Stimulated activated naive CD8-positive, alpha-beta T cell treated with anti-CD3 and anti-CD28 coated beads, Interleukin-15, amount 100 ng/mL, for 72 hours (primary cell): ENCODE data around the gene SULF2.

ENCODE experiments used
- ATAC-seq: fragments of 150-1000 bp; cut with Tn5 transposase; 2 replicates; pipeline ENCODE4 v1.10.0; 2021; ENCODE audit warnings: mild to moderate bottlenecking, moderate library complexity
- DNase-seq, 2 donors: peaks; one replicate each; pipeline ENCODE4 v3.0.0; 2021 to 2022
- H3K27ac Mint-ChIP-seq, 2 donors: one replicate each; pipeline ENCODE4 v1.8.0; 2022; ENCODE audit warnings: mild to moderate bottlenecking in 2 of 2, mixed read lengths in 2 of 2, moderate library complexity in 2 of 2
- H3K27me3 Mint-ChIP-seq: one replicate; pipeline ENCODE4 v1.8.0; 2022; ENCODE audit warnings: mixed read lengths
- H3K4me1 Mint-ChIP-seq: one replicate; pipeline ENCODE4 v1.8.0; 2022; ENCODE audit warnings: mild to moderate bottlenecking, mixed read lengths
- H3K4me3 Mint-ChIP-seq, 2 donors: one replicate each; pipeline ENCODE4 v1.8.0; 2022; ENCODE audit warnings: mild to moderate bottlenecking in 2 of 2, mixed read lengths in 2 of 2, moderate library complexity in 1 of 2
- H3K9me3 Mint-ChIP-seq, 2 donors: one replicate each; pipeline ENCODE4 v1.8.0; 2022; ENCODE audit warnings: mixed read lengths in 2 of 2

SULF2 gene

DNA sequence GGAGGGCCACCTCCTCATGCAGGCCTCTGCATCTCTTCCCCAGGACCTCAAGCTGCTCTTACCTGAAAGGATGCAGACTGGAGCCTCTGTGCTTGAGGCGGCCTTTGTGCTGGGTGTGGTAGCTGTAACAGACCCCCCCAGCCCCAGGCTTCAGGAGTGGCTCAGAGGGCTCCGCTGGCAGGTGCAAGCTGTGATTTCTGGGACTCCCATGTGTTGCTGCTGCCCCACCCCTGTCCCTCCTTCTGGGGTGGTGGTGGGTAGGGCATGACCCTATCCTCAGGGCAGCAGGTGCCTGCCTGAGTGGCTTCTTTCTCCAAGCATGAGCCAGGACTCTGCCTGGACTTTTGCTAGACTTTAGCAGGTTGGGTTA lies 121.2 kb downstream of the SULF2 start:
- Mint-ChIP-seq H3K9me3 (no peaks in the 10 kb centered on the region), H3K4me1 (peaks cover 15% of the 10 kb centered on the region), H3K27ac (no peak overlapping the region), H3K4me3 (peak overlapping the region in 1 of 2 donors; percentile 8), H3K27me3 (no peaks in the 10 kb centered on the region)
- ATAC-seq = peak; percentile 29
- DNase-seq = no peak

DNA sequence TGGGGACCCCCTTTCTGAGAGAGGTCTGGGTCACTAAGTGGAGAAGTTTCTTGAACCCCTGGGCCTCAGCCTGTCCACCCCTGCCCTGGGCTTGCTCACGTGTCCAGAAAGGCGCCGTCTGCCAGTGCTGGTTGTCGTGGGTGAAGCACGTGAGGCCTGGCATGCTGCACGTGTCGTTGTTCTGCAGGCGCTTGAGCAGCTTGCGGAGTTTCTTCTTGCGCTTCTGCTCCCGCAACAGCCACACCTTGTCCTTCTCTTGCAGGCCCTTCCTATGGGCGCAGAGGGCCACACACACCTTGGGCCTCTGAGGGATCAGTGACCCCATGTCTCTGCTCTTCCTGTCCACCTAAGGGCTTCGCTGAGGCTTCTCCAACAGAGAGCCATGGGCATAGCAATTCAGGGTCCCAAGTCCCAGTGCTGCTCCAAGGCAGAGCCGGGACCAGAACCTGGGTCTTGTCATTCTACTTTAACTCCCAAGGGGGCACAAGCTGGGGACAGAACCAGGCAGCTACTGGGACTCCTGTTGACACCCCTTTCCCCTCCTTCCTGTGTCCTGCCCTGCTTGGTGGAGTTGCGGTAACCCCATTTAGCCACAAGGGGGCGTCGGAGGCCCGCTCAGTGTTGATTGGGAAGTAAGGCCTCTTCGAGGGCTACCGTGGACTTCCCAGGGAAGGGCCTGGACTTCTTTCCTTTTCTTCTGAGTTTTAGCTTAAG lies 121.8 kb downstream of the SULF2 start:
- Mint-ChIP-seq H3K27ac (peak overlapping the region in 1 of 2 donors; percentile 80), H3K27me3 (no peaks in the 10 kb centered on the region), H3K4me1 (peaks cover 15% of the 10 kb centered on the region), H3K9me3 (no peaks in the 10 kb centered on the region), H3K4me3 (no peak overlapping the region)
- ATAC-seq (peak; percentile 81), DNase-seq (peak; percentile 72 to 75)

DNA sequence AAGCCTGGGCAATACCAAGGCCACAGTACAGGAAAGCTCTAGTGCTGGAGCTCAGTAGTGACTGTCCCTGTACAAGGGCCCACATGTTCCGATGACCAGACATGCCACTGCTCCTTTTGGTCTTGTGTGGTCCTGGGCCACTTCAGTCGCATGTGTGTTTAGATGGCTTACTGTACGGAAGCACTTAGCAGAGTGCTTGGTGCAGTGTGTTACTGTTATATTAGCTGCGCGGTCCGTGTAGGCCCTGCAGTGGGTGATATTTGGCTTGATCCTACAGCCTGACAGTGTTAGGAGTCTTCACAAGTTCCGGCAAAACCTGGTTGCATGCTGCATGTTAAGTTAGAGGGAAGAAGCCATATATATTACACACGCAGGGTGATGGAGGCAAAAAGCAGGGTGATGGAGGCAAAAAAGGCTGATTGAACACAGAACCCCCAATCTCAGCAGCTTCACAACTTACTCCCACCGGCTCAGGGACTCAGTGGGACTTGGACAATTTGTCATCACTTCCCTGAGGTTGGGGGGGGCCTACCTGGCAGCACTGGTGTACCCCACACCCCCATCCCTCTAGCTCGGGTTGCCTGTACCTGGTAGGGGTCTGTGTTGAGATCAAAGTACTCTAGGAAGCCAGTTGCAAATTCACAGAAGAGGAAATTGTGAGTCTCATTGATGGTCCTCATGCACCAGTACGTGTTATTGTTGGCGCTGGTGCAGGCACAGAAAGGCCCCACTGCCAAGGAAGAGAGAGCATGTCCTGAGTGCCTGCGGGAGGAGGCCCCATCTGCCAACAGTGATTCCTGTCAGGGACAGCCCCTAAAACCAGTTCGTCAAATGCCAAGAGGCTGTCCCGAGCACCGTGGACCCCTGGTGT lies 122.6 kb downstream of the SULF2 start:
- ATAC-seq (no peak), DNase-seq (no peak)
- peaks cover 15% of the 10 kb centered on the region for H3K4me1 Mint-ChIP-seq
- no peaks in the 10 kb centered on the region for H3K27me3 Mint-ChIP-seq
- no peaks in the 10 kb centered on the region for H3K9me3 Mint-ChIP-seq
- no peak overlapping the region for H3K4me3 Mint-ChIP-seq
- peak overlapping the region in 1 of 2 donors; percentile 84 for H3K27ac Mint-ChIP-seq

DNA sequence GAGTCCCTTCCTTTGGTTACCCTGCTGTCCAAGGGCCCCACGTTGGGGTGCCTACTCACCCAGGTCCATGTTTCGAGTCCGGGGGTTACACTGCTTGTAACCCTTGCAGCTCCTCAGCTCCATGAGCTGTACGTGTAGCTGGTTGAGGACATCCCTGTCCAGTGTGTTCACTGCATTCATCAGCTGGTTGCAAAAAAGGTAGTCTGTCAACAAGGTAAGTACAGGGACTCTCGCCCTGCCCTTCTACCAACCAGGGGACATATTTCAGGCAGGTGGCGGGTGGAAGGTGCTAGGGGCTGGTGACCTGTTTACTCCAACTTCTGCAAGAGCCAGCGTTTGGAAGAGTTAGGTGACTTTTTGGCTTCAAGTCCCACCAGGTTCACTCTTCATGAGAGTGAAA lies 123.6 kb downstream of the SULF2 start:
- DNase-seq (no peak), ATAC-seq (no peak)
- no peaks in the 10 kb centered on the region for H3K9me3 Mint-ChIP-seq
- no peak overlapping the region for H3K4me3 Mint-ChIP-seq
- peaks cover 15% of the 10 kb centered on the region for H3K4me1 Mint-ChIP-seq
- H3K27ac Mint-ChIP-seq = no peak overlapping the region
- no peaks in the 10 kb centered on the region for H3K27me3 Mint-ChIP-seq

DNA sequence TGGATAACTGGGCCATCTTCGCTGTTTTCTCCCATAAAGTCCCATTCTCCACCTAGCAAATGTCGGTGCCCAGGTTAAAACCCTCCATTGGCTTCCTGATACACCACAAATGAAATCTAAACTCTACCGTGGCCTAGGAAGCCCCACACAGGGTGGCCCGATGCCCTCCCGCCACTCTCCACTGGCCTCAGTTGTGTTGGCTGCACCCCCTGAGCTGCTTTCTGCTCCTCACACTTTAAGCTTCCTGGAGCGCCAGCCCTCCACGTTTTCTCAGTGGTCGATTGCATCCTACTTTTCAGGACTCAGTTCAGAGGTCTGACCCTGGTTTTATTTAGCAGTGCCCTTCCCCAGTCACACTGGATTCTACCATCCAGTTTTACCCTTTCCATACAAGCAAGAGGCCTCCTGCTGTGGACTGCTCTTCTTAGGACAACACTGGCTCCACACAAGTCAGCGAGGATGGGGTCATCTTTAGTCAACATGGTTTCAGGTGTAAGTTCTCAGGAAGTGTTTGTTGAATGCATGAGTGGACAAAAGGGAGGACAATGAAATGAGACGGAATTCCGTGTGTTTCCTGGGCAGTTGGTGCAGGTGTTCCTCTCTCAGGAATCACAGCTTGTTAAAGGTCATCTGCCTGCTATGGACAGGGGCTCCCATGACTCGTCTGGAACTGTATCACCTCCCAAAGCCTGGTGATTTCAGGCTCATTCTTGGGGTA lies 124.1 kb downstream of the SULF2 start:
- no peak for DNase-seq
- peak overlapping the region; percentile 29 to 84 for H3K27ac Mint-ChIP-seq
- no peaks in the 10 kb centered on the region for H3K9me3 Mint-ChIP-seq
- ATAC-seq = no peak
- H3K4me1 Mint-ChIP-seq = peaks cover 15% of the 10 kb centered on the region
- H3K4me3 Mint-ChIP-seq = no peak overlapping the region
- H3K27me3 Mint-ChIP-seq = no peaks in the 10 kb centered on the region

DNA sequence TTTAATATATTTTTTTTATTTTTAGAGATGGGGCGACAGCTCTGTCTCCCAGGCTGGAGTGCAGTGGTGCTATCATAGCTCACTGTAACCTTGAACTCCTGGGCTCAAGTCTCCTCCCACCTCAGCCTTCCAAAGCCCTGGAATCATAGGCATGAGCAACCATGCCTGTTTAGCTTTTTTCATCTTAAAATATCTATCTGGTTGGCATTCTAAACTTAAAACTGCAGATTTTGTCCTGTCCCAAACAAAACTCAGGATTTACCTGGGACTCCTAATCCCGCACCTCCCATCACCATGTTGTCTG lies 124.7 kb downstream of the SULF2 start:
- H3K27ac Mint-ChIP-seq = peak overlapping the region in 1 of 2 donors; percentile 84
- no peak overlapping the region for H3K4me3 Mint-ChIP-seq
- ATAC-seq = no peak

DNA sequence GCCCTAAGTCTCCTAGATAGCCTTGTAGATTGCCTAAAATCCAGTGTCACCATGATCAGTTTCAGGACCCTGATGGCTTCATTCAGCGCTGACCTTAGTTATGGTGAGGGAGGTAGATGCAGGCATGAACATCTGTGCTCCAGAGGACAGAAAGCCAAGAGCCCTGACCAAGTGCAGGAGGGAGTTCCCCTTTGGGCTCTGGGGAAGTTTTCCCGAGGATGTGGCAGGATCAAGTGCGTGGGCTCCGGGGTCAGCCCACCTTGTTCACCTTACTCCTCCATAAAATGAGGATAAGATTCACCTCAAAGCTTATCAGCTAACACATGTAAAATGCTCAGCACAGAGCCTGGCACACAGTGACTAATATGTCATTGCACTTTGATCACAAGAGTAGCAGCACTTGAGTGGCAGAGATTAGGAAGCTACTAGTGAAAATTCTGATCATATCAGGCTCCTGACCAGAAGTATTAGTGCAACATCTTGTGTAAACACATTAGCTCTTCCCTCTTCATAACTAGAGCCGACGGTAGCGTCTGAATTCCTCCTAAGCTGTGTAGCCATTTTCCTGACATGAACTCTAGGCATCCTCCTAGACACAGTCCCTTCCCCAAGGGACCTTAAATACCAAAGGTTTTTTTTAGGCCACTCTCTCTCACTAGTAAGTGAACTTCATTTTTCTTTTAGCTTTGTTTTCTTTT lies 125.2 kb downstream of the SULF2 start:
- H3K27me3 Mint-ChIP-seq = no peaks in the 10 kb centered on the region
- ATAC-seq (no peak), DNase-seq (no peak)
- no peaks in the 10 kb centered on the region for H3K9me3 Mint-ChIP-seq
- peak overlapping the region in 1 of 2 donors; percentile 27 for H3K27ac Mint-ChIP-seq
- no peak overlapping the region for H3K4me3 Mint-ChIP-seq
- peaks cover 15% of the 10 kb centered on the region for H3K4me1 Mint-ChIP-seq

More for the DNA sequence above, 124.7 kb downstream of the SULF2 start:
- Mint-ChIP-seq H3K9me3 (no peaks in the 10 kb centered on the region), H3K27me3 (no peaks in the 10 kb centered on the region), H3K4me1 (peaks cover 15% of the 10 kb centered on the region)
- no peak for DNase-seq

DNA sequence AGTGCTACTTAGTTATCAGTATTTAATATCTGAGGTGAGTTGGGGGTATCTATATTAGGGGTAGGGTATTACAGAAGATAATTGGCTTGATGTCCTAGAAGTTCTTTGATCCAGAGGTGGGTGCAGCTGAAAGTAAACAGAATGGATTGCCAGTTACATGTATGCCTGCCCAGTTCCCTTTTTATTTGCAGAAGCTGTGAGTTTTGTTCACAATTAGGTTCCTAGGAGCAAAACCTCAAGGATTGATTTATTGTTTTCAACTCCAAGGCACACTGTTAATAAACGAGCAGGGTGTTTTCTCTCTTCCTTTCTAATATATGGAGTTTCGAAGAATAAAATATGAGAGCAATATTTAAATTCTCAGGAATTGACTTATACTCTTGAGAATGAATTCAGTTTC lies 129.0 kb downstream of the SULF2 start:
- Mint-ChIP-seq H3K27ac (no peak overlapping the region), H3K27me3 (no peaks in the 10 kb centered on the region), H3K4me1 (no peaks in the 10 kb centered on the region), H3K9me3 (no peaks in the 10 kb centered on the region), H3K4me3 (no peak overlapping the region)
- no peak for ATAC-seq
- DNase-seq = no peak

DNA sequence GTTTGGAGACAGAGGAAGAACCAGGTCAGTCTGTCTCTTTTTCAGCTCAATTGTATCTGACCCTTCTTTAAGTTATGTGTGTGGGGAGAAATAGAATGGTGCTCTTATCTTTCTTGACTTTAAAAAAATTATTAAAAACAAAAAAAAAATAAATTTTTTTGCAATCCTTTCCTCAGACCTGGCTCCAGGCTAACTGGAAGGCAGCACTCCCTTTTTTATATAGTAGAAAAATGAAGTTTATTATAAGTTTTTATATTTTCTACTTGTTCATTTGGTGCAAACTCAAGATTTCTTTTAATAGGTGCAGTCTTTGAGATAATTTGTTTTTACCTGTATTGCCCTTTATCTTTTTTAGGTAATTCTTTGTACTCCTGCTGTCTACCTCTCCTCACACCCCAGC lies 129.6 kb downstream of the SULF2 start:
- Mint-ChIP-seq H3K4me3 (no peak overlapping the region), H3K27me3 (no peaks in the 10 kb centered on the region), H3K27ac (no peak overlapping the region), H3K4me1 (no peaks in the 10 kb centered on the region), H3K9me3 (no peaks in the 10 kb centered on the region)
- ATAC-seq (no peak), DNase-seq (no peak)

DNA sequence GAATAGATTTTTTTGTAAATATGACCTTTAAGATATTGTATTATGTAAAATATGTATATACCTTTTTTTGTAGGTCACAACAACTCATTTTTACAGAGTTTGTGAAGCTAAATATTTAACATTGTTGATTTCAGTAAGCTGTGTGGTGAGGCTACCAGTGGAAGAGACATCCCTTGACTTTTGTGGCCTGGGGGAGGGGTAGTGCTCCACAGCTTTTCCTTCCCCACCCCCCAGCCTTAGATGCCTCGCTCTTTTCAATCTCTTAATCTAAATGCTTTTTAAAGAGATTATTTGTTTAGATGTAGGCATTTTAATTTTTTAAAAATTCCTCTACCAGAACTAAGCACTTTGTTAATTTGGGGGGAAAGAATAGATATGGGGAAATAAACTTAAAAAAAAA lies 130.9 kb downstream of the SULF2 start:
- Mint-ChIP-seq H3K4me3 (no peak overlapping the region), H3K27me3 (no peaks in the 10 kb centered on the region), H3K4me1 (no peaks in the 10 kb centered on the region), H3K9me3 (no peaks in the 10 kb centered on the region), H3K27ac (peak overlapping the region in 1 of 2 donors; percentile 84)
- no peak for ATAC-seq
- DNase-seq = no peak

DNA sequence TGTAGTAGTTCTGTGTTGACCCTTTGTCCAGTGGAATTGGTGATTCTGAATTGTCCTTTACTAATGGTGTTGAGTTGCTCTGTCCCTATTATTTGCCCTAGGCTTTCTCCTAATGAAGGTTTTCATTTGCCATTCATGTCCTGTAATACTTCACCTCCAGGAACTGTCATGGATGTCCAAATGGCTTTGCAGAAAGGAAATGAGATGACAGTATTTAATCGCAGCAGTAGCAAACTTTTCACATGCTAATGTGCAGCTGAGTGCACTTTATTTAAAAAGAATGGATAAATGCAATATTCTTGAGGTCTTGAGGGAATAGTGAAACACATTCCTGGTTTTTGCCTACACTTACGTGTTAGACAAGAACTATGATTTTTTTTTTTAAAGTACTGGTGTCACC lies 131.4 kb downstream of the SULF2 start:
- Mint-ChIP-seq H3K9me3 (no peaks in the 10 kb centered on the region), H3K27ac (no peak overlapping the region), H3K4me1 (no peaks in the 10 kb centered on the region), H3K27me3 (no peaks in the 10 kb centered on the region), H3K4me3 (no peak overlapping the region)
- DNase-seq = no peak
- no peak for ATAC-seq

DNA sequence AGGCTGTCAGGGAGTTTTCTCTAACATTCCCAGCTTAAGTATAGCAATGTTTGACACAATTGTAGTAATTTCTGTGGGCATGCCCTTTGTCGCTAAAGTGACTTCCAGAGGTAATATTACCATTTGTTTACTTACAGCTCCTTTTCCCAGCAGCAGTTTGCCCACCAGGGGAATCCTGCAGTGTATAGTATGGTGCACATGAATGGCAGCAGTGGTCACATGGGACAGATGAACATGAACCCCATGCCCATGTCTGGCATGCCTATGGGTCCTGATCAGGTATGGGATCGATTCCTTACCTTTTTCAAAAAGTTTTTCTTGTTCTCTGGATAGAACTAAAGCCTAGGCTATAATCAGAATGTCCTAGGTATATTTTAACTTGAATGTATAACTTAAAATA lies 132.5 kb downstream of the SULF2 start:
- no peak overlapping the region for H3K27ac Mint-ChIP-seq

DNA sequence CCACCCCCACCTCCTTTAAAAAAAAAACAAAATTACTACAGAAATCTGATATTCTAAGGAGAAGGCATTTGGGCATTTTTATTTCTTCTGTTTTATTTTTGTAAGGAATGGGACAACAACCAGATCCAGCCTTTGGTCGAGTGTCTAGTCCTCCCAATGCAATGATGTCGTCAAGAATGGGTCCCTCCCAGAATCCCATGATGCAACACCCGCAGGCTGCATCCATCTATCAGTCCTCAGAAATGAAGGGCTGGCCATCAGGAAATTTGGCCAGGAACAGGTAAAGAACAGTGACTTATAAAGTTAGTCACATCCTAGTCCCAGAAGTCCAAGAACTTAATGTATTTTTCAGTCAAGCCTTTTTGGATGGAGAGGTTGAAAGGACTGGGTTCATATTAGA lies 133.0 kb downstream of the SULF2 start:
- no peak for ATAC-seq
- no peak for DNase-seq
- no peaks in the 10 kb centered on the region for H3K9me3 Mint-ChIP-seq
- peak overlapping the region in 1 of 2 donors; percentile 91 for H3K27ac Mint-ChIP-seq
- no peaks in the 10 kb centered on the region for H3K27me3 Mint-ChIP-seq
- H3K4me3 Mint-ChIP-seq = no peak overlapping the region
- no peaks in the 10 kb centered on the region for H3K4me1 Mint-ChIP-seq

More for the DNA sequence above, 132.5 kb downstream of the SULF2 start:
- Mint-ChIP-seq H3K9me3 (no peaks in the 10 kb centered on the region), H3K4me3 (no peak overlapping the region), H3K4me1 (no peaks in the 10 kb centered on the region), H3K27me3 (no peaks in the 10 kb centered on the region)
- no peak for DNase-seq
- no peak for ATAC-seq

DNA sequence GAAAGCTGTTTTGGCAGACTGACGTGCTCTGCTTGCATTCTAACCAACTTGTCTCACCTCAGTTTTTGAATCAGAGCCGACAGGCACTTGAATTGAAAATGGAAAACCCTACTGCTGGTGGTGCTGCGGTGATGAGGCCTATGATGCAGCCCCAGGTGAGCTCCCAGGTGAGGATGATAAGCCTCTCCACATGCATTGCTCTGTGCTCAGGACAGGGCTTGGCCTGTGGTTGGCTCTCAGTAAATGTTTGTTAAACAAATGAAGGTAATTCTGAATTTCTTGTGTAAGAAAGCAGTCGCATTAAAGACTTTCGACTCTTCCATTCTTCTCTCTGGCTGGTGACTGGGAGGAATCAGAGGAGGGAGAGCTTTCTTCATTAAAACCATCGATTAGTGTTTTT lies 136.3 kb downstream of the SULF2 start:
- DNase-seq = no peak
- no peak for ATAC-seq
- Mint-ChIP-seq H3K4me1 (no peaks in the 10 kb centered on the region), H3K9me3 (no peaks in the 10 kb centered on the region), H3K27me3 (no peaks in the 10 kb centered on the region), H3K27ac (no peak overlapping the region), H3K4me3 (no peak overlapping the region)

DNA sequence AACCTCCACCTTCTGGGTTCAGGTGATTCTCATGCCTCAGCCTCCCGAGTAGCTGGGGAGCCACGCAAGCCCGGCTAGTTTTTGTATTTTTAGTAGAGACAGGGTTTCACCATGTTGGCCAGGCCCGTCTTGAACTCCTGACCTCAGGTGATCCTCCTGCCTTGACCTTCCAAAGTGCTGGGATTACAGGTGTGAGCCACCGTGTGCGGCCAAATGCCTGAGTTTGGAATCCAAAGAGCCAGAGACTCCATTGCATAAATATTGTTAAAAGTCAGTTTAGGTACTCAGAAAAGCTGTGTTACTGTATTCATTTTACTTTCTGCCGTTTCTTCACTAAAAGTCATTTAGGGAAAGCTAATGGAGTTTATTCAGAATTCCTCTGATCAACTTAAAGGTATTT lies 137.3 kb downstream of the SULF2 start:
- H3K4me1 Mint-ChIP-seq = no peaks in the 10 kb centered on the region
- ATAC-seq = no peak
- no peaks in the 10 kb centered on the region for H3K27me3 Mint-ChIP-seq
- H3K27ac Mint-ChIP-seq = peak overlapping the region in 1 of 2 donors; percentile 51
- no peak for DNase-seq
- H3K4me3 Mint-ChIP-seq = no peak overlapping the region
- no peaks in the 10 kb centered on the region for H3K9me3 Mint-ChIP-seq
